HG03025 (cell line): ENCODE measurements around the gene GON4L.
"Not testable (repeated sequence)": the region's sequence is repeated elsewhere in the genome, so short reads cannot be mapped to it uniquely, and the experiment has no call there.

Experiments
- ATAC-seq: cut with Tn5 transposase; IDR thresholded peaks from one replicate; pipeline ENCODE4 v1.9.1; 2021; ENCODE audit warnings: mild to moderate bottlenecking, moderate library complexity; ENCODE audit not compliant: unreplicated experiment, low FRiP score

The GON4L gene

DNA sequence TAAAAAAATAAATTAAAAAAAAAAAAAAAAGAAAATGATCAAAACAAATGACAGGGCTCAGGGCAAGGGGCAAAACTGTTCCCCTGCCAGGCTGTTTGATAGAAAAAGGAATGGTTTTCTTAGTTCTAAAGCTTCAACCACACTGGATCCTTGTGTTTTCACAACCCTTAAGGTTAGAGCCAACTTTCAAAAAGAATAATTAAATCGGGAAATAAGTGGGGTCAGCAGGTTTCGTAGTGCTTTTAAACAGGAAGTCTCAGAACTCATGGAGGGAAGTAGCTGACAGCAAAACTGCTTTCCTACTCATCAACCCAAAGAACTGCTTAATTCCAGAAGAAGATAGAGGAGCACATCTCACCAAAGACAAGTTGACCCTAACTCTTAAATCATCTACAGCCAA is 155.3 kb downstream of the GON4L start:
- ATAC-seq: not testable (repeated sequence)
